Measurements from ENCODE around the gene KIF2C.

KIF2C gene

GRCh38 chr1:44803062-44803311, 63.4 kb downstream of the KIF2C start:
- H3K9ac ChIP-seq (ENCODE audit: low read length), result peak overlapping the region; percentile 90
- peaks cover 32% of the 10 kb centered on the region for H3K36me3 ChIP-seq (ENCODE audit: control insufficient read depth, insufficient read depth, low read length, severe bottlenecking)
- peaks cover 40% of the 10 kb centered on the region for H3K4me1 ChIP-seq (ENCODE audit: control insufficient read depth, insufficient read depth, low read length)

GRCh38 chr1:44803312-44804095, 63.9 kb downstream of the KIF2C start:
- H3K27me3 ChIP-seq (replicated peaks; ENCODE audit: control insufficient read depth, insufficient read depth, low read length), result no peaks in the 10 kb centered on the region
- no peaks in the 10 kb centered on the region for H3K9me3 ChIP-seq (ENCODE audit: control insufficient read depth, low read length)
- peak overlapping the region; percentile 90 for H3K9ac ChIP-seq (ENCODE audit: low read length)
- no peak overlapping the region for H3K4me3 ChIP-seq (ENCODE audit: low read length)
- peaks cover 32% of the 10 kb centered on the region for H3K36me3 ChIP-seq (ENCODE audit: control insufficient read depth, insufficient read depth, low read length, severe bottlenecking)
- DNase-seq (ENCODE audit: low read depth), result no peak
- H3K4me1 ChIP-seq (ENCODE audit: control insufficient read depth, insufficient read depth, low read length), result peaks cover 45% of the 10 kb centered on the region

More at GRCh38 chr1:44803062-44803311, 63.4 kb downstream of the KIF2C start:
- no peaks in the 10 kb centered on the region for H3K9me3 ChIP-seq (ENCODE audit: control insufficient read depth, low read length)
- peak overlapping the region; percentile 85 for H3K4me3 ChIP-seq (ENCODE audit: low read length)
- no peak for DNase-seq (ENCODE audit: low read depth)
- no peaks in the 10 kb centered on the region for H3K27me3 ChIP-seq (replicated peaks; ENCODE audit: control insufficient read depth, insufficient read depth, low read length)

GRCh38 chr1:44805311-44806024, 65.8 kb downstream of the KIF2C start:
- Histone ChIP-seq H3K4me1 (ENCODE audit: control insufficient read depth, insufficient read depth, low read length) (peaks cover 62% of the 10 kb centered on the region), H3K9ac (ENCODE audit: low read length) (no peak overlapping the region), H3K9me3 (ENCODE audit: control insufficient read depth, low read length) (no peaks in the 10 kb centered on the region), H3K36me3 (ENCODE audit: control insufficient read depth, insufficient read depth, low read length, severe bottlenecking) (peaks cover 32% of the 10 kb centered on the region), H3K4me3 (ENCODE audit: low read length) (no peak overlapping the region), H3K27me3 (replicated peaks; ENCODE audit: control insufficient read depth, insufficient read depth, low read length) (no peaks in the 10 kb centered on the region)
- no peak for DNase-seq (ENCODE audit: low read depth)

- Histone ChIP-seq H3K4me1 (ENCODE audit: control insufficient read depth, insufficient read depth, low read length) (peaks cover 67% of the 10 kb centered on the region), H3K9ac (ENCODE audit: low read length) (peak overlapping the region; percentile 93), H3K36me3 (ENCODE audit: control insufficient read depth, insufficient read depth, low read length, severe bottlenecking) (peaks cover 32% of the 10 kb centered on the region), H3K4me3 (ENCODE audit: low read length) (no peak overlapping the region), H3K27me3 (replicated peaks; ENCODE audit: control insufficient read depth, insufficient read depth, low read length) (no peaks in the 10 kb centered on the region), H3K9me3 (ENCODE audit: control insufficient read depth, low read length) (no peaks in the 10 kb centered on the region)
- no peak for DNase-seq (ENCODE audit: low read depth)
These were observed 66.5 kb downstream of the KIF2C start for GRCh38 chr1:44806025-44806703.

GRCh38 chr1:44806704-44807363, 67.2 kb downstream of the KIF2C start, which contains the start of gene DYNLT4:
Gene DYNLT4 (minus strand): TSS chr1:44807351. CDS start chr1:44806668, 683 bp downstream.
- H3K9ac ChIP-seq (ENCODE audit: low read length), result peak within 1 kb of the TSS; percentile 93
- peaks cover 72% of the 10 kb centered on the region for H3K4me1 ChIP-seq (ENCODE audit: control insufficient read depth, insufficient read depth, low read length)
- peaks cover 32% of the 10 kb centered on the region for H3K36me3 ChIP-seq (ENCODE audit: control insufficient read depth, insufficient read depth, low read length, severe bottlenecking)
- H3K4me3 ChIP-seq (ENCODE audit: low read length), result peak within 1 kb of the TSS; percentile 66
- H3K27me3 ChIP-seq (replicated peaks; ENCODE audit: control insufficient read depth, insufficient read depth, low read length), result no peaks in the 10 kb centered on the region
- no peaks in the 10 kb centered on the region for H3K9me3 ChIP-seq (ENCODE audit: control insufficient read depth, low read length)
- no peak for DNase-seq (ENCODE audit: low read depth)

GRCh38 chr1:44807364-44808062, 67.9 kb downstream of the KIF2C start:
- peak; percentile 99 for DNase-seq (ENCODE audit: low read depth)
- H3K9me3 ChIP-seq (ENCODE audit: control insufficient read depth, low read length), result no peaks in the 10 kb centered on the region
- H3K4me3 ChIP-seq (ENCODE audit: low read length), result peak overlapping the region; percentile 66
- H3K9ac ChIP-seq (ENCODE audit: low read length), result peak overlapping the region; percentile 93
- peaks cover 32% of the 10 kb centered on the region for H3K36me3 ChIP-seq (ENCODE audit: control insufficient read depth, insufficient read depth, low read length, severe bottlenecking)
- peaks cover 69% of the 10 kb centered on the region for H3K4me1 ChIP-seq (ENCODE audit: control insufficient read depth, insufficient read depth, low read length)
- H3K27me3 ChIP-seq (replicated peaks; ENCODE audit: control insufficient read depth, insufficient read depth, low read length), result no peaks in the 10 kb centered on the region

- DNase-seq (ENCODE audit: low read depth), result peak; percentile 98
- no peaks in the 10 kb centered on the region for H3K27me3 ChIP-seq (replicated peaks; ENCODE audit: control insufficient read depth, insufficient read depth, low read length)
- no peaks in the 10 kb centered on the region for H3K9me3 ChIP-seq (ENCODE audit: control insufficient read depth, low read length)
- H3K9ac ChIP-seq (ENCODE audit: low read length), result peak within 1 kb of the TSS; percentile 93
- H3K4me3 ChIP-seq (ENCODE audit: low read length), result peak within 1 kb of the TSS; percentile 80
- H3K36me3 ChIP-seq (ENCODE audit: control insufficient read depth, insufficient read depth, low read length, severe bottlenecking), result peaks cover 24% of the 10 kb centered on the region
- peaks cover 62% of the 10 kb centered on the region for H3K4me1 ChIP-seq (ENCODE audit: control insufficient read depth, insufficient read depth, low read length)
These were observed 68.7 kb downstream of the KIF2C start, which contains the start of gene BTBD19 for GRCh38 chr1:44808063-44808937. Gene BTBD19 (plus strand): TSS chr1:44808523. CDS start chr1:44808821, 298 bp downstream.

- H3K36me3 ChIP-seq (ENCODE audit: control insufficient read depth, insufficient read depth, low read length, severe bottlenecking), result peaks cover 15% of the 10 kb centered on the region
- H3K4me3 ChIP-seq (ENCODE audit: low read length), result peak overlapping the region; percentile 80
- DNase-seq (ENCODE audit: low read depth), result peak; percentile 77
- no peaks in the 10 kb centered on the region for H3K27me3 ChIP-seq (replicated peaks; ENCODE audit: control insufficient read depth, insufficient read depth, low read length)
- H3K4me1 ChIP-seq (ENCODE audit: control insufficient read depth, insufficient read depth, low read length), result peaks cover 62% of the 10 kb centered on the region
- peak overlapping the region; percentile 93 for H3K9ac ChIP-seq (ENCODE audit: low read length)
- H3K9me3 ChIP-seq (ENCODE audit: control insufficient read depth, low read length), result no peaks in the 10 kb centered on the region
These were observed 69.6 kb downstream of the KIF2C start for GRCh38 chr1:44808938-44809917.

- Histone ChIP-seq H3K9ac (ENCODE audit: low read length) (peak overlapping the region; percentile 93), H3K27me3 (replicated peaks; ENCODE audit: control insufficient read depth, insufficient read depth, low read length) (no peaks in the 10 kb centered on the region), H3K4me3 (ENCODE audit: low read length) (peak overlapping the region; percentile 80), H3K4me1 (ENCODE audit: control insufficient read depth, insufficient read depth, low read length) (peaks cover 68% of the 10 kb centered on the region), H3K9me3 (ENCODE audit: control insufficient read depth, low read length) (no peaks in the 10 kb centered on the region), H3K36me3 (ENCODE audit: control insufficient read depth, insufficient read depth, low read length, severe bottlenecking) (peaks cover 8% of the 10 kb centered on the region)
- peak; percentile 59 for DNase-seq (ENCODE audit: low read depth)
These were observed 70.6 kb downstream of the KIF2C start for GRCh38 chr1:44810101-44810761.
